Stimulated activated CD4-positive, alpha-beta T cell treated with anti-CD3 and anti-CD28 coated beads, Interleukin-1b, Interleukin-23, amount 100 ng/mL, for 48 hours (primary cell): ENCODE measurements around the gene FIBCD1.

ENCODE experiments used
- DNase-seq: peaks from one replicate; pipeline ENCODE4 v3.0.0-alpha.2; 2020

FIBCD1 gene, protein sequence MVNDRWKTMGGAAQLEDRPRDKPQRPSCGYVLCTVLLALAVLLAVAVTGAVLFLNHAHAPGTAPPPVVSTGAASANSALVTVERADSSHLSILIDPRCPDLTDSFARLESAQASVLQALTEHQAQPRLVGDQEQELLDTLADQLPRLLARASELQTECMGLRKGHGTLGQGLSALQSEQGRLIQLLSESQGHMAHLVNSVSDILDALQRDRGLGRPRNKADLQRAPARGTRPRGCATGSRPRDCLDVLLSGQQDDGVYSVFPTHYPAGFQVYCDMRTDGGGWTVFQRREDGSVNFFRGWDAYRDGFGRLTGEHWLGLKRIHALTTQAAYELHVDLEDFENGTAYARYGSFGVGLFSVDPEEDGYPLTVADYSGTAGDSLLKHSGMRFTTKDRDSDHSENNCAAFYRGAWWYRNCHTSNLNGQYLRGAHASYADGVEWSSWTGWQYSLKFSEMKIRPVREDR

DNA sequence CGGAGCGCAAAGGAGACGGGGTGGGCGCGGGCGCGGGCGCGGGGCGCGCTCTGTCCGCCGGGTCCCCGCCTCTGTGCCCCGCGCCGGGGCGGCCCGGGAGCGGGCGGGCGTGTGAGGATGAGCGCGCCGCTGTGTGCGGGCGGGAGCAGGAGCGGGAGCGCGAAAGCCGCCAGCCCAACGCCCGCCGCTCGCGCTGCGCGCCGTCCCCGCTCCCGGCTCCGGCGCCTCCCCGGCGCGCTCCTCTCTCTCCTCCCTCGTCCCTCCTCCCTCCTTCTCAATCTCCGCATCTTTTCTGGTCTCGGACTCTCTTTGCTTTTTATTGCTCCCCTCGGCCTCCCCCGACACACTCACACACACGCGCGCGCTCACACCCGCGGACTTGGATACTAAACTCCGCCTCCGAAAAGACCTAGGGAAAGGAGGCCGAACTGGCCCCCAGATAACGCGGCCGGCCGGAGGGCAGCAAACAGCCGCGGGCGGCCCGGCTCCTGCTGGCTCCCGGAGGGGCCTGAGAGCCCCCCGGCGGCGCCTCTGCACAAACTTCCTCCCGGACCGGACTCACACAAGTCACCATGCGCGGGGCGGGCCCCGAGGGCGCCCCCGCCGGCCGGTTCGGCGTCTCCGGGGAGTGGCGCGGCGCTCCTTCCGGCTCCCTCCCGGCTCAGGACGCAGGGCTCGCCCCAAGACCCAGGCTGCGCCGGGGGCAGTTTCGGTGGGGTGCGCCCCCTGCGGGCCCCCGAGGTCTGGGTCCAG lies at the start of gene FIBCD1:
Gene FIBCD1 (minus strand): TSS at position 596 of the 753 bp plus-strand sequence. CDS start 640 bp downstream, outside the sequence.
- DNase-seq: no peak

DNA sequence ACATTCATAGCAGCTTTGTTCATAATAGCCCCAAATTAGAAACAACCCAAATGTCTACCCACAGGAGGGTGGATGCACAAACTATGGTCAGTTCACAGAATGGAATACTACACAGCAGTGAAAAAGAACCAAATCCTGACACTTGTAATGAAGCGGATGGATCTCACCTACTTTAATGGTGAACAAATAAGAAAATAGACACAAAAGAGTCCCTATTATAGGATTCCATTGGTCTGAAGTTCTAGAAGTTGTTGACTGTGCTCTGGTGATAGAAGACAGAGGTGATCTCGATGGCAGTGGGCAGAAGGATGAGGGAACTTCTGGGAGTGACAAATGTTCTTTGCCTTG lies 49.3 kb upstream of the FIBCD1 start:
- no peak for DNase-seq

DNA sequence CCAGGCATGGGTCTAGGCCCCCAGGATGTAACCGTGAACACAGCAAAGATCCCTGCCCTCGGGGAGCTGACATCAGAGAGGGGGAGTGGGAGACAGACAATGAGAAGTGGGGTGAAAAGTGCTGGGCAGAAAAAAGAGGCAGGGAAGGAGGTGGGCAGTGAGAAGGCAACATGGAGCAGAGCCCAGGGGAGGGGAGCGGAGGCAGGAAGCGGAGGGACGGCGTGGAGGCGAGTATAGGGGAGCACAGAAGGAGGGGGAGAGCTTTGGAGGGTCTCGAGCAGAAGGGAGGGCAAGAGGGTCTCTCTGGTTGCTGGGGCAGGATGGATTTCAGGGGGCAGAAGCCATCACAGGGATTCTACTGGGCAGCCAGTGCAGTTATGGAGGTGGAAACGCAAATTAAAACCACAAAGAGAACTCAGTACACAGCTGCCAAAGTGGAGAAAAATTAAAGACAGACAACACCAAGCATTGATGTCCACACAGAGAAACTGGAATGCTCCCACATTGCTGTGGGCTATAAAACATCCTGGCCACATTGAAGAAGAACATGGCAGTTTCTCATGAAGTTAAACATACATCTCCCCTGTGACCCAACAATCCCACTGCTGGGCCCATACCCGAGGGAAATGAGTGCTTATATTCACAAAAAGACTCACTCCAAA lies 48.8 kb upstream of the FIBCD1 start:
- no peak for DNase-seq

DNA sequence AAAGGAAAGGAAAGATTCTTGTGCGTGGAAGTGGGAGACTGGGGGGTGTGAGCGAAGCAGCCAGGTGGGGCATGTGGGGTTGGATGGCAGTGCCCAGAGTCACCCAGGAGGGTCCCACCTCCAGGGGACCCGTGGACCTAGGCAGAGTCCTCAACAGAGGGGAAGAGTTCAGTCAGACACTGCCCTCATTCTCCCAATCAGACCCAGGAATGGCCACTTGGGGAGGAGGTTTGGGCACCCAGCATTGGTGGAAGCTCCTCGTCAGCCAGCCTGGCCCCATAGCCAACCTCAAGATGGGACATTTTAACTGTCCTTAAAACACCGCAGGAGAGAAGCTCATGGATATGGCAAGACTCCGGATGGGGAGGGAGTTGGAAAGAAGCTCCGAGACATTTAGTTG lies 48.0 kb upstream of the FIBCD1 start:
- no peak for DNase-seq

DNA sequence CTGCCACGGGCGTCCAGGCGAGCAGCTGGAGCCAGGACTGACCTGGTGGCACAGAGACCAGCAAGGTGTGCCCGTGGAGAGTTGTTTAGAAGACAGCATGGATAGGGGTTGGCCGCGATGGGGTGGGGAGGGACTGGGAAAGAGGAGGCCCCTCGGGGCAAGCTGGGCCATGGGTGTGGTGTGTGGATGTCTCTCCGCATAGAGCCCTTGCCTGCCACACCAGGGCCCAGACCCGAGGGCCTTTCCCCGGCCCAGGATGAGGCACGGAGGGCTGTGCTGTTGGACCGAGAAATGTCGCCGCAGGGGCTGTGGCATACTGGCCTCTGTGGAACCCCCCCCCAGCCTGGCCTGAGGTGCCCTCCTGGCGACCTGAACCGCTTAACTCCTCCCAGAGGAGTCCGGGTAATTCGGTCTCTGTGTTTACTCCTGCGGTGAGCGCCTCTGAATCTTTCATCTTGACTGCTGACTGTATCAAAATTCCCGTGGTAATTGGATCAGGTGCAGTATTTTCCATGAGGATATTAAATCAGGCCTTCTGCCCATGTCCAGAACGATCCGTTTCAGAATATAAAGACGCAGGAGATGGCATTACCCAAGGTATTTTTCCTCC lies 47.4 kb upstream of the FIBCD1 start:
- no peak for DNase-seq

DNA sequence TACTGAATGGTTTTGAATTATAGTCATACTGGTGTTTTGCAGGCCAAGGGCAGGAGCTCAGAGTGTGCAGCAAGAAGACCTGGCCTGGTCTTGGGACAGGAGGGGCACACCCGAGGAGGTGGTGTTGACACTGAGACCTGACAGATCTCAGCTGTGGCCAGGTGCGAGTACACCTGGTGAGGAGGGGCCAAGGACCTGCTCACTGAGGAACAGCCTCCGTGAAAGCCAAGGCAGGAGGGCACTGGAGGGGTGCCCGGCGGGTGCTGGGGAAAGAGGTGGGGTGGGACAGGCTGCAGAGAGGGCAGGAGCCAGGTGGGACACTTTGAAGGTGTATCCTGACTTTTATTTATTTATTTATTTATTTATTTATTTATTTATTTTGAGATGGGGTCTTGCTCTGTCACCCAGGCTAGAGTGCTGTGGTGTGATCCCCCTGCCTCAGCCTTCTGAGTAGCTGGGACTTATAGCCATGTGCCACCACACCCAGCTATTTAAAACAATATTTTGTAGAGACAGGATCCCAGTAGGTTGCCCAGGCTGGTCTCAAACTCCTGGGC lies 46.6 kb upstream of the FIBCD1 start:
- no peak for DNase-seq

DNA sequence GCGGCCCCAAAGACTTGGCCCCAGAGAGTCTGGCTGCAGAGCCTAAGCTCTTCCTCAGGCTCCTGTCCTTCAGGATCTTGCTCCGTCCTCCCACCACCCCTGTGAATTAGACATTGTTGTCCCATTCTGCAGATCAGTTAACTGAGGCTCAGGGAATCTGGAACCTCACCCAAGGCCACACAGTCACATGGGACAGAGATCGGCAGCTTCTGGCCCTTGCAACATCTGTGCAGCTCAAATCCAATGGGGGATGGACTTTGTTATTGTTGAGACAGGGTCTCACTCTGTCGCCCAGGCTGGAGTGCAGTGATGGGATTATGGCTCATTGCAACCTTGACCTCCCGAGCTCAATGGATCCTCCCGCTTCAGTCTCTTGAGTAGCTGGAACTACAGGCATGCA lies 46.0 kb upstream of the FIBCD1 start:
- DNase-seq: no peak

DNA sequence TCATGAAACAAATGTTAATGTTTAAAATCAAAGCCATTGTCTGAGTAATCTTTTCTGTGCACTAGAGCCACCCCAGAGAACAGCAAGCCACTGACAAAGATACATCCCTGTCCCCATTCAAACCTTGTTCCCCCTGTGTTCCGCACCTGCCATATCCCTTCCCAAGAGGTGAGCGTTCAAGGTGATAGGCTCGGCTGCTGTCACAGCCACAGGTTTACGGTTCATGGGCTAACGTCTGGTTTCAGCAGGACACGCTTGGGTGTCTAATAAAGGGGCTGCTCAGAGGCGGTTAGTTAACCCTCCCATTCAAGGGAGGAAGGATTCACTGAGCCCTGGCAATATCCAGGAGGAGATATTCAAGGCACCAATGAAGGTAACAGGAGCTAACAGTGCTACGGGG lies 45.5 kb upstream of the FIBCD1 start:
- no peak for DNase-seq

DNA sequence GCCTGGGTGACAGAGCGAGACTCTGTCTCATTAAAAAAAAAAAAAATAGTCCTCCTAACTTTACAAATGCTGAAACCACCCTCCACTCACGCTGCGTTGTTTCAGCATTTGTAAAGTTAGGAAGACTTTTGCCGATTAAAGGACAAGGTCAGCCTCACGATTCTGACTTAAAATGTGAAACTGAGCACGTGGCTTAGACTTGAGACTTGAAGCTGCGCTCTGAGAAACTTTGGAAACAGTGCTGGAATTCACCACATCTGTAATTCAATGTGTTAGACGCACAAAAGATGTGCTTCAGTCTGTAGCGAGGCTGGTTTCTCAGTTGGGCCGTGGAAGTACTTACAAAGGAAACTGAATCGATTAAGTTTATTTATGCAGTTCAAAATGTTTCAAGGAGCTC lies 44.9 kb upstream of the FIBCD1 start:
- DNase-seq: no peak

DNA sequence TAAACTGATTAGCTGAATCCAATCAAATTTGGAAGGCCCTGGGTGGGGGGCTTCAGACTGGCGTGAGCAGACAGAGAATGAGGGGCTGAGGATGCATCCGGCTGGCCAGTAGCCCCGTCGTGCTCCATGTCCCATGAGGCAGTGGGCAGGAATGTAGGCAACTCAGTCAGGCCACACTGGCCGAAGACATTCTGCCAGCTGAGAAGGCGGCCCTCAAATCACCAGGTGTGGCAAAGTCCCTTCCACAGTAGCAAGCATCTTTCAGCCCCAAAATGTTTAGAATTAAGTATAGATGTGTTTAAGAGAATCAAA lies 44.3 kb upstream of the FIBCD1 start:
- DNase-seq: no peak

DNA sequence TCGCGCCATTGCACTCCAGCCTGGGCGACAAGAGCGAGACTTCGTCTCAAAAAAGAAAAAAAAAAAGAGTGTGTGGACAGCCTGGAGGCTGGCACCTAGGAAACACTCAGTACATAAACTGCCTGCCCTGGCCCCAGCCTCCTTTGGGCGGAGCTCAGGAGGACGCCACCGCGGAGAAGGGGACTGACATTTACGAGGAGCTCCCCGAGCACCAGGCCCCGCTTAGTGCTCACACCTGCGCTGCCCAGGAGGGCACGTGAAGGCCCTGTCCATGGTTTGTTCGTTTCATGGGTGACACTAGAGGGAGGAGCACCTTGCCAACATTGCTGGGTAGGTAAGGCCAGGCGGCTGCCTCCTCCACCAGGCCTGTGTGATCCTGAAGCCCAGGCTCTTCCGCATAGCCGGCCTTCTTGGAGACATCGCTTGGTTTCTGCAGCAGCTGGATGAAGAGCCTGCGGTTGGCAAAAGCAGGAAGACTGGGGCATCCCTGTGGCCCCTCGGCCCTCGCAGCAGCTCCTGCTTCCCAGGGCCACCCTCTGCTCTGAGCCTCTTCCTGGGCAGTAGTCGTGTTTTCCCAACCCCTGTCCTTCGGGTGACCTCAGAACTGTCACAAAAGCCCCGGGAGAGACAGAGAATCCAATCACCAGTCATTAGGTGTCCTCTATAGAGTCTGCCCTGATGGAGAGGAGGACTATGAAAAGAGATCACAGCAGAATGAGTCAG lies 43.8 kb upstream of the FIBCD1 start:
- no peak for DNase-seq

DNA sequence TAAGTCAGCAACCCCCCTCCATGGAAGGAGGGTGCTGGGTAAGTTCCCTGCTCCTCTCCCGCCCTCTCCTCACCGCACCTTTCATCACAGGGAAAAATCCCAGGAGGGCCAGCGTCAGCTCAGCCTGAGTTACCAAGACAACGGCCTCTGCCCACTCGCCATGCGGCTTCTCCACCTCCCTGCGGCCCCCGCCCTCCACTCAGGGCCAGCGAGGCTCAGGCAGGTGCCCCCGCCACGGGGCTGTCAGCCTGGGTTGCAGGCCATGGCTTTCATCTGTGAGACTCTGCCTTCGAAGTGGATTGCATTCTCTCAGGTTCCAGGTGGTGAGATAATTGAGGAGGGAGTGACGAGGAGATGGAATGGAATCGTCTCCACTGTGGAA lies 42.7 kb upstream of the FIBCD1 start:
- DNase-seq: no peak

DNA sequence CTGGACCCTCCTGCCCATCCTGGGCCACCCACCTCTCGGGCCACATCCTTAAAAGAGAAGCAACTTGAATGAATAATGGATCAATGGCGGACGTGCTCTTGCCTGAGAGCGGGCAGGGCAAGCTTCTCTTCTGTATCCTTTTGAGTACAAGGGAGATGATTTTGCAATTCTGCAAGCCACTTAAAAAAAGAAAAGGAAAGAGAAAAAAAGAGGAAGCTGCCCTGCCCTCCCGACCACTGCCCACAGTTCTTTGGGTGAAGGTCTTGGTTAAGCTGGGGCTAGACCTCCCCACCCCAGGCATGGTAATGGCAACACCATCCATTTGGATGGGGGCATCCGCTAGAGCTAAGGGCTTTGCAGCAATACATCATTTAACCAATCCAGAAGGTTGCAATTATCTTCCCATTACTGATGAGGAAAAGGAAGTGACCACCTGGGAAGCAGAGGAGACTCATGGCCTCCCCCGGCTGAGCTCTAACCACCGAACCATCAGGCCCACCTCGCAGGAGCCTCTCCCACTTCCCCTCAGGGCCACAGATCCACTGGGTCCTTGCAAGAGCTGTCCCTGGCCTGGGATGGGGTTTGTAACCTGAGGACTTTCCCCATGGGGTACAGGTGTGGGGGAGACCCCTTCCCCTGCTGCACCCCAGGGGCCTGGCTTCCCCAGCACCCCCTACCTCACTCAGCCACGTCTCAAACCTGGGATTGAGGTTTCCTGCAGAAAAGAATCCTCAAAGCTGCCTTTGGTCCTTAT lies 42.1 kb upstream of the FIBCD1 start:
- DNase-seq: no peak

DNA sequence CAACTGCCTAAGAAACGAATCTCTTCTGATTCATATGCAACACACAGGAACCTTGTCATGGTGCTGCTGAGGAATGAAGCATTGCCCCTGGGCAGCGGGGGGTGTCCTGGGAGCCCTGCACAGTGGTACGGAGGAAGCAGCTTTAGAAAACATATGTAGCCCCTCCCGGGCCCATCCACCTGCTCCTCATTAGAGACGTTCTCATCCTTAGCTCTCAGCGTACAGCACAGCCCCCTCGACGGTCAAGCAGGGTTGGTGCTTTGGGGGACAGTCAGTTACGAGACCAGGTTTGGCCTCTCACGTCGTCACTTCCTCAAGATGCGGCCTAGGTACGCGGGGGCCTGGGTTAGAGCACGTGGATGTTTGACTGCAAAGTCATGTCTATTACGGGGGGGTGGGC lies 41.5 kb upstream of the FIBCD1 start:
- DNase-seq: no peak

DNA sequence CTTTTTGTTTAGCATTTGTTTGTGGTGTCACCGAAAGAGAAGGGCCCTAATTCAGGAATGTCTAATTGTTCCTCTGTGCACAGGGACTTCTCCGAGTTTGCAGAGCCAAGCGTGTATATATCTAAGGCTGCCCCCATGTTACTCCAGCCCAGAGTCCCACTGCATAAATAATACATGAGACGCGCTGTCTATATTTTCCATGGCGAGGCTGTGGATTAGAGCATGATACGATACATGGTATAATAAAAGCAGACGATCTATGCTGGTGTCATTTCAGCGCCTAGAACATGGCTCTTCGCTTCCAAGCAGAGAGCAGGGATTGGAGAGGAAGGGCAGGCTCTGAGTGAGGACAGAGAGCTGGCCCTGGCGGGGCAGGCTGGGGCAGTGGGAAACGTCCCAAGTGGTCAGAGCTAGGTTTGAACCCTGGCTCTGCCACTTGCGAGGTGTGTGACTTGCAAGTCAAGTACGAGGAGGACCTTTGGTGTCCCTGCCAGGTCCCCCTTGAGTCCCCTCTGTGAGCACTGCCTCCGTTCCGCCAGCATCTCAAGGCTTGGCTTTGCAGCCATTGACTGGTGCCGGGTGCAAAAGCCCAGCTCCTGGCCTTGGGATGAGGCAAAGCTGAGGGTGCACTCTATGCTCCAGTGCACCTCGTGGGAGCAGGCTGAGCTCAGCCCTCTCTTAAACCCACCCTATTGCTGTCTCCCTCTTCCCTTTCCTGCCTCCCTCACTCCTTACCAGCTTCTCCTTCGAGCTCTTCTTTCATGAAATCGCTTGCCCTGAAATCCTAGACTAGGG lies 40.7 kb upstream of the FIBCD1 start:
- DNase-seq: no peak

DNA sequence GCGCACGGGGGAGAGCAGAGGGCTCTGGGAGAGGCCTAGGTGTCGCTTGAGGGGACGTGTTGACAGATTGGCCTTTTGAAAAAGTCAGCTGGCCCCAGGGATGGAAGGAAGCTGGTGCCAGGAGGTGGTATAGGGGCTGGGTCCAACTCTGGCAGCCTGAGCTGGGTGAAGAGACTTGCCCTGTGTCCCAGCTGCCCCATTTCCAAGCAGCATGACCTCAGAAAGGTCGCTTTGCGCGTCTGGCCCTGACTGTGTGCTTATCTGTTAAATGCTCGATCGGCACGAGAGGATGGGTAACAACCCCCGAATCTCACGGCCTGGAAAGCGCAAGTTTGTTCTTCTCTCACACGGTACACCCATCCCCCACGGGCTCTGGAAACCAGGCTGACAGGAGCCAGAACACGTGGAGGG lies 38.8 kb upstream of the FIBCD1 start:
- no peak for DNase-seq

DNA sequence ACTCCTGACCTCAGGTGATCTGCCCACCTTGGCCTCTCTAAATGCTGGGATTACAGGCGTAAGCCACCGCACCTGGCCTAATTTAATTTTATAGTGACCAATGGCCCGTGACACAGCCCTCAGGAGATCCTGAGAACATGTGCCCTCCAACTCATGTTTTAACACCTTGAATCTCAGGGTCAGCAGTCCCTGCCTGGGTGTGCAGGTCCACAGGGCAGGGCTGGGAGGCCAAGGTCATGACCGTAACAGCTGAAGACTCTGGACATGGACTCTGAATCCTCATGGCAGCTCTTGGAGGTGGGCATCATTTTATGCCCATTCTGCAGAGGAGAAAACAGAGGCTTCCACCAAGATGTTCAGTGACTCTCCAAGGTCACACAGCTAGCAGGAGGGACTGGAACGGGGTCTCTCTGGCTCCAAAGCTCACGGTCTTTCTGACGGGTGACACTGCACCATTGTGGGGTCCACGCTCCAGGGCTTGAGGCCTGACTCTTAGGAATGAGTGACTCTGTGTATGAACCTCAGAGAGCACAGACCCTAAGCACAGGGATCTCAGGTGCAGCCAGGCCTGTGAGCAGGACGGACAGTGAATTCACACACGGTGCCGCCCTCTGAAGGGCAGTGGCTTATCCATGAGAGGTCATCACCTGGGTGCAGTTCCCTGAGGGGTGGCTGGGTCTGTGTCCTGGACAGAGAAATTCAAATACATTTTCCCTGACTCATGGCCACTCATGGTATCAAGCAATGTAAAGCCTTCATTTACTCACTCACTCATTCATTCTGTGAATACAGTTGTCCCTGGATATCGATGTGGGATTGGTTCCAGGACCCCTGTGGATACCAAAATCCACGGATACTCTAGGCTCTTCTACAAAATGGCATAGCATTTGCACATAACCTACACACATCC lies 37.1 kb upstream of the FIBCD1 start:
- no peak for DNase-seq

DNA sequence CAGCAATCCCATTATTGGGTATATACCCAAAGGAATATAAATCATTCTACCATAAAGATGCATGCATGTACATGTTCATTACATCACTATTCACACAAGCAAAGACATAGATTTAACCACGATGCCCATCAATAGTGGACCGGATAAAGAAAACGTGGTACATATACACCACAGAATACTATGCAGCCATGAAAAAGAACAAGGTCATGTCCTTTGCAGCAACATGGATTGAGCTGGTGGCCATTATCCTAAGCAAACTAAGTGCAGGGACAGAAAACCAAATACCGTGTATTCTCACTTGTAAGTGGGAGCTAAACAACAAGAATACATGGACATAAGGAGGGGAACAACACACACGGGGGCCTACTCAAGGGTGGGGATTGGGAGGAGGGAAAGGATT lies 36.1 kb upstream of the FIBCD1 start:
- no peak for DNase-seq

DNA sequence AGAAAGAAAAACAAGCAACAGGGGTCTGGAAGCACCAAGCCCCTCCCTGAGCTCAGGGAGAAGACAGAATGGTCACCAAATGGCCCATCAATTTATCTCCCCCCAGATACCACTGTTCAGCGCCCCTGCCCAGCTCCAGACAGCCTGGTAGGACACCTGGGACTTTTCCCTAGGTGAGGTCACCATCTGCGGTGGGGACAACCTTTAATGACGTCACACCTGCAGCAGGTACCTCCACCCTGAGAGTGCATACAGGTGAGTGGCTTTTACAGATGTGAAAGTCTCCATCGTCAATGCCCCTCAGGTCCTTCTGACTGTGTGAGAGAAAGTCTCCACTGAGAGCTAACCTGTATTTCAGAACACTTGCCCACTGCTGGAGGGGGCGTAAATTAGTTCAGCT lies 35.6 kb upstream of the FIBCD1 start:
- DNase-seq: no peak
